OCI-M2 (cell line): ENCODE data around the gene DCXR.

Experiments
- DNase-seq: peaks from one replicate; lab custom pipeline; 2025; ENCODE audit not compliant: unreplicated experiment; lab: John Stamatoyannopoulos, UW

DCXR gene

DNA sequence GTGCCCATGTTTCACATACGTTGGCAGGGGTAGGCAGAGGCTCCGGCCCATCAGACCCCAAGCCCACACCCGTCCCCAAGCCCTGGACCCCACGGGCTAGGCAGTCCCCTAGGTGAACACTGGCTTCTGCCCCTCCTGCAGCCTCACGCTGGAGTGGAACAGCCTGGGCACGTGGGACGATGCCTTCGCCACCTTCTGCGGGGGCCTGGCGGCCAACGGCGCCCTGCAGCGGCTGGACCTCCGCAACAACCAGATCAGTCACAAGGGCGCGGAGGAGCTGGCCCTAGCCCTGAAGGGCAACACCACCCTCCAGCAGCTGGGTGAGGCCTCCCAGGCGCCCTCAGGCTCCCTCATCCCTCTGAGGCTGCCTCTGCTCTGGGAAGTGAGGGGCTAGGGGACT lies 12.6 kb downstream of the DCXR start:
- DNase-seq, result no peak

DNA sequence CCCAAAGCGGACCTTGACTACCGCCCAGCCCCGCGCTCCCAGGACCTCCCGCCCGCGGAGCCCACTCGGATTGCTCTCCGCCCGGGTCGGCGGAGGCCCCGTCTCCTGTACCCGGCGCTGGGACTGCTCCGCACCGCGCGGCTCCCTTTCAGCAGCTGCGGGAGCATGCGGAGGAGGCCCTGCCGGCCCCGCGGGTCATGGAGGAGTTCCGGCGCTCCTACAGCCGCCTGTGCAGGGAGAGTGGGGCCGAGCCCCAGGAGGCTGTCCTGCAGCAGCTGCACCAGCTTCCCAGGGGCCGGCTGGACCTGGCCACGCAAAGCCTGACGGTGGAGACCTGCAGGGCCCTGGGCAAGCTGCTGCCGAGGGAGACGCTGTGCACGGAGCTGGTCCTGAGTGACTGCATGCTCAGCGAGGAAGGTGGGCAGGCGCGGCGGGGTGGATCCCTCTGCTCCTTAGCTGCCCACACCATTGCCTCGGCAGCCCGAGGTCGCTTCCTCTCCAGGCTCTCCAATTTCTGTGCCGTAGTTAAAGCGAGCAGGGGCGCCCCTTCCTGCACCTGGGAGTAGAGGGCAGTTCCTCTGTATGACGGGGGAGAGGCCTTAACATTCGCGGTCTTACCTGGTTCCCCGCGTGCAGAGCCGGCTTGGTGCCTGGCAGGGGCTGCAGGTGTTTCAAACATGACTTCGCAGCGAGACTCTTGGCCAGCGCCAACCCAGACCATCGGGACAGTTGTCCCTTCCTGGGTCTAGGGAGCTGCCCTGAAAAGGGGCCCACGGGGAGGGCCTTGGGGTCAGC lies 13.9 kb downstream of the DCXR start:
- no peak for DNase-seq

DNA sequence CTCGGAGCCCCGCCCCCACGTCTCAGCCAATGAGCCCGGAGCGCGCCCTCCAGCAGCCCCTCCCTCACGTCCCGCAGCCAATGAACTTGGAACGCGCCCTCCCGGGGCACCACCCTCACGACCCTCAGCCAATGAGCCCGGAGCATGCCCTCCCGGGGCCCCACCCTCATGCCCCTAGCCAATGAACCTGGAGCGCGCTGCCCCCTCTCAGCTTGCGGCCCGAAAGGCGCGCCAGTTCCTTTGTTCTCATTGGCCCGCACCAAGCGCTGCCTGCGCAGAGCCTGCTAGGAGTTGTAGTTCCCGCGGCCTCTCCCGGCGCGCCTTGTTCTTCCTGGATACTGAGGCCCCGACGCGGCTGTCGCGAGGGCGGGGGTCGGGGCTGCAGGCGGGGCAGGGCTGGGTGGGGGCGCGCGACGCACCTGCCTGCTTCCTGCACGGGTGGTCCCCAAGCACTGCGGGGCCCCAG lies 14.5 kb downstream of the DCXR start, which contains the start of gene LRRC45:
LRRC45 (plus strand) TSS at position 325 of the 466 bp plus-strand sequence. CDS start 339 bp downstream, outside the sequence.
- DNase-seq, result peak; percentile 76

DNA sequence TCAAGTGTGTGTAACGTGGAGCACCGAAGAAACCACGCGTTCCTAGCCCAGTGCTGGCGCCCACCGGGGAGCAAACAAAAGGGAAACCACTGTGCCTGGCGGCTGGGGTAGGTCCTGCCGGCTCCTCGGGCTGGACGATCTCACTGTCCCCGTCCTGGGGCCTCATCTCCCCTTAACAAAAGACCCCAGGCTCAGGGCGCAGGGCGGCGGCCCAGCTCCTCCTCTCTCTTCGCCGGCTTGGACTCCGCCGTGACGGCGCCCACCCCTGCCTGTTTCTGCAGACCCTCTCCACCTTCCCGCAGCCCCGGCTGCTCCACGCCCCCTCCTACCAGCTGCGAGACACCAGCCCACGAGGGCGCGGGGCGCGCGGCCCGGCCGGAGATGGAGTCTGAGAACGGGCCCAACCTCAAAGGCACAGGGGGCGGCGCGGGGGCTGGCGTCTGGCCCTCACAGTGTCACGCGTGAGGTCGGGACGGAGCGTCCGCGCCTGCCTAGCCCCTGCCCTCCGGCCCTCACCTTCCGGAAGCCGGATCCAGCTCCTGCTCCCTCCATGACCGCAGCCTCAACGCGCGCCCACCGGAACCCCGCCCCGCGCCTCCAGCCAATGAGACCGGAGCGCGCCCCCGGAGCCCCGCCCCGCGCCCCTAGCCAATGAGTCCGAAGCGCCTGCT lies 15.1 kb downstream of the DCXR start, which contains the start of gene CENPX:
CENPX (minus strand) TSS at position 569 of the 671 bp plus-strand sequence; CDS start at position 552, 17 bp downstream.
- no peak for DNase-seq

DNA sequence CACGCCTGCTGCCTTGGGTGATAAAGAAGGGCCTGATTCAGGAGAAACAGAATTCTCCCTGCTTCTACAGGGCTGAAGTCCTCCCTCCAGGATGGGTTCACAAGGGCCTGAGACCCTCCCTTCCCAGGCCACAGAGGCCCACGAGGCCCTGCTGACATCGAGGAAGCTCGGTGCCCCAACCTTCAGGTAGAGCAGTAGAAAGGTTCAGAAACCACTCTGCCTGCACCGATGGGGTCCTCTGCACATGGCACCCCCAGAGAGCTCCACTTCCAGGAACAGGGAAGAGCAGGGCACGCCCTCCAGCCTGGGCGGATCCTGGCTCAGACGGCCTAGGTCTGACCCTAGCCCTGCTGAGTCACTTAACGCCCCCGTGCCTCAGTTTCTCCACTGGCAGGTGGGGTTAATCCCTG lies 15.6 kb downstream of the DCXR start:
- no peak for DNase-seq

DNA sequence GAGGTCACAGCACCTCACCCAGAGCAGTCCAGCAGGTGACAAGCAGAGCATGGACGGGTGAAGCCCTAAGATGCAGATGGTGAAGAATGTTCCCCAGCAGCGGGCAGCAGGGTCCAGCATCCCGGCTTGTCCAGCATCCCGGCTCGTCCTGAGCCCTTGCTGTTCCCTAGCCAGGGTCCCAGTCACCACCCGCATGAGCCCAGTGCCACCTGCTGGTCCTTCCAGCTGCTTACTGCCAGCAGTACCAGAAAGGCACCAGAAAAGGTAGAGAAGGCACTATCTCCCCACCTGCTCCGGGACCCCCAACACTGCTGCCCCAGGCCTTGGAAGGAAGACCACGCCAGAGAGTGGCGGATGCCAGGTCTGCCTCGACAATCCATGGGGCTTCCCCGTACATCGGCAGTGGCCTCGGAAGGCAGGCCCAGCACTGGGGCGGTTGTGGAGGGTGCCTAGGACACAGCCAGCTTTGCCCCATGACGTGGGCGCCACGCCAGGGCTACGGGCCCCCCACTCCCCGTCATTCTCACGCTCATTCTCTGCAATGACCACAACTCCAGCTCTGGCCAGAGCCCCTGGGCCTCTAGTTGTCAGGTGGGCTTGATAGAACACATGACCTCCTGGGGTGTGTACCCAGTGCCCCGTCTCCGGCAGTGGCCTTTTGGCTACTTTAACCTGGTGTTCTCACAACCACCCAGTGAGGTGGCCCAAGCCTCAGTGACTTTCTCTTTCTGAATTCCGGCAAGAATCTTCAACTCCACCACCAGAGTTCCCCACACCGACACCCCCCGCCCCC lies 16.2 kb downstream of the DCXR start:
- no peak for DNase-seq

DNA sequence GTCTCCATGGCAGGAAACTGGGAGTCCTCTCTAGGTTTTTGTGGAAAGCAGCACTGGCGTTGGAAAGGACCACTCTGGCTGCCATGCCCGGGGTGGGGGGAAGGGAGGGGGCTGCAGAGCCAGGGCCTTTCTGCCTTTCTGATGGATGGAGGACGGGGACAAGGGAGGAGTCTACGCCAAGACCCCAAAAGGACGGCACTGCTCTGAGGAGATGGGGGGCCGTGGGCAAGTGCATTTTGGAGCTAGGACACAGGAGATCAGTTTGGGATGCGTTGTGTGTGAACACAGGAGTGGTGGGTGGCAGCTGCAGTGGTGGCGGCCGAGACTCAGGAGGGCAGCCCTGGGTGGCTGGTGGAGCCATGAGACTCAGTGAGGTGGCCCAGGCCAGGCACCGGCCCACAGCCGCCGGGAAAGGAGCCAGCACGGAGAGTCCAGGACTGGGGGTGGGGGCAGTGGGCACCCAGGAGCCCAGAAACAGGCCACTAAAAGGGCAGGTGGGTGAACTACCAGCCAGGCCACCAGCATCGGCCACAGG lies 16.9 kb downstream of the DCXR start:
- no peak for DNase-seq

DNA sequence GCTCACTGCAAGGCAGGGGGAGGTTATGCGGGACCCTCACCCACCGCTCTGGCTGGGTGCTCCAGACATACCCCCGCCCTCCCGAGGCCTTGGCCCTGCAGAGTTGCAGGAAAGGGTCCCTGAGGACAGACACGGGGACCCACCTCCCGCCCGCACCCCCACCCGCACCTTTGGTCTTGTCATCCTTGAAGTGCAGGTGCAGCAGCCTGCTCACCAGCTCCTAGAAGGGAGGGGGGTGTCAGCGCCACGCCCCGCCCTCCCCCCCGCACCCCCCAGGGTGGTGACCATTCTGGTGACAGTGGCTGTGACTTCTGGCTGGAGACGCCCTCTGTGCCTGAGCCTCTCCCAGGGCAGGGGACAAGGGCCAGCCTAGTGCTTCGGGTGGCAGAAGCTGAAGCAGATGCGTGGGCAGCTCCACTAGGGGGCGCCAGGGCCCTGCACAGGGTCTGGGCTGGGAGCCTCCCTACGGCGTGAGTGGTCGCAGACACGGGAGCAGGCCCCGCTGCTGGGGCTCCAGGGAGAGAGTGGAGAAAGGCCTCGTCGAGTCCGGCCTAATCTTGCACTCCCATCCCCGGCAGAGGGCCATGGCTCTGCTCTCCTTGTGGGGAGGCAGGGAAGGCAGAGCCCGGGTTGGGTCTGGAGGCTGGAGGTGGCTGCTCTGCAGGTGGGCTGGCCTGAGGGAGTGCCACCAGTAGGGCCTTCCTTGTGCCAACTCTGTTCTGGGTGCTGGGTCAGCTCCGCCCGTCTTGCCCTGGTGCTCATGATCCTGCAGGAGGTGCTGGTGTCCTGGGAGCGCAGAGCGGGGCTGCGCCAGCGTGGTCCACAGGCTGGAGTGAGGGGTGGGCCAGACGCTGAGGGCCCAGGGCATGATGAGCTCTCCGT lies 17.6 kb downstream of the DCXR start:
- no peak for DNase-seq

DNA sequence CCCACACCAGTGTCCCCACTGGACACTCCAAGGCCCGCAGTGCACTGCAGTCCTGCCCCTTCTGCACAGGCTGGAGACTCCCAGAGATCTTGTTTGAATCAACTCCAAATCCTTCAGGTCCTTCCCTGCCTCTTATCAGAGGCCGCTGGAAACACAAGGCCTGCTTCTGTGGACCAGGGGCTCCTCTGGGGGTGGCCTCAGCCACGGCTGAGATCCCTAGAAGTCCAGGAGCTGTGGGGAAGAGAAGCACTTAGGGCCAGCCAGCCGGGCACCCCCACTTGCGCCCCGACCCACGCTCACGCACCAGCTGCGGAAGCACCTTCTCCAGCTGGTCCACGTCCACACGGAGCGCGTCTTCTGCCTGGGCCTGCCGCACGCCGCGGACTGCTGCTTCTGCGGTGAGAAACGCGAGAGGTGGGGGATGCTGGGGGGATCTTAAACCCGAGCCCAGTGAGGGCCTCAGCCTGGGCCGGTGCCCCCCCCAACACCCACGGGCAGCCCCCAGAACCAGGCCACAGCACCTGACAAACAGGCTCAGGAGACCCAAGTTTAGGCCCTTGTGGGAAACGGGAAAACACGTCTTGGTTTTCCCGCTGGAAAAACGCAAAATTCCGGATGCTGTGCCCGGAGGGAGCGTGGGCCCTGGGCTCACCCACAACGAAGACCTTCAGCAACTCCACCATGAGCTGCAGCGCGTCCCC lies 18.4 kb downstream of the DCXR start:
- DNase-seq, result no peak

DNA sequence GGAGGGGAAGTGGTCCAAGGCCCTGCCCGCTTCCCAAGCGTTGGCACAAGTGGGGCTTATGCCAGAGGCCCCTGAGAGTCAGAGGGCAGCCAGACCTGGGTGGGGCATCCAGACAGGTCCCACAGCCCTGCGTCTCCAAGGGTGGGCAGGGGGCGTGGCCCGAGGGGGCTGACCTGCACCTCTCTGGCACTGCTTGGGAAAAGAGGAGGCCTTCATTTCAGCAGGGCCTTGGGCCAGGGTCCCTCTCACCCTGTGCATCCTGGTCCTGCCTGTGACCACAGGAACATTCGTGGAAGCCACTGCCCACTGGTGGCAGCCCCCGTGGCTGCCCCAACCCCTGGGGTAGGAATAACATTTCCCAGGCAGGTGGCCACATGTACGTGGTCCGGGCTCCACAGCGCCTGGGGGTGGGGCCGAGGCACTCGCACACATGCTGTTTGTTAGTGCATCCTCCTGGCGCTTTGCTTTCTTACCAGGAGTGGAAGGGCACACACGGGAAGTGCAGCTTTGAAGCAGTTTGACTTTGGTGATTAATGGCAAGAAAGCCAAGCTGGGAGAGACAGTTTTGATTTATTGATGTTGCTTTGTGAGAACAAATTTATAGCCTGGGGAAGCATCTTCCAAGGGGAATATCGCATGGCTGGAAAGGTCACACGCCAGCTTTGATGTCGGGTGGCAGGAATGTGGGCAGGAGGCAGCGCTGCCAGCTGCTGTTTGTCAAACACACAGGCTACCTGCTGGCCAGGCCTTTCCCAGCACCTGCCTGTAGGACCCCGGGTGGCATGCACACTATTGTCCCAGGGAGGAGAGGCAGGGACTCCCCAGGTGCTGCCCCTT lies 19.1 kb downstream of the DCXR start:
- DNase-seq, result no peak

DNA sequence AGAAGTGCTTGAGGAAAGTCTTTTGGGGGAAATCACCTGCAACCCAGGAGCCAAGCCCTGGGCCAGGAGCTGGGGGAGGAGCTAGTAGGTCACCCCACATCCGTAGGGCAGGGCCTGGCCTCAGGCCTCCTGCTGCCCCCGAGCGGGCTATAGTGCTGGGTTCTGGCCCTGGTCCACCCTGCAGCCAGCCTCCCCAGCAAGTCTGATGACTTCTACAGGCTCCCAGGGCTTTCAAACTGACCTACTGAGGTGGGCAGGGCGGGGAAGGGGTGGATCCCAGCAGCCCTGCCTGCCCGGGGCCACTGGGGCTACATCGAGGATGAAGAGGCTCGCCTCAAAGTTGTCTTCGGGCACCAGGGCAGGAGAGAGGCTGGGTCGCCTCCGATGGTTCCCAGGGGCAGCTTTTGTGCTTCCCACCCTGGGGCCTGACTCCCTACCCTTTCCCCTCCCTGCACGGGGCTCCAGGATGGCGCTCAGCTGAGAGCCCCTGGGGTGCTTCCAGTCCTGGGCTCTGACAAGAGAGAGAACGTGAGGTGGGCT lies 19.8 kb downstream of the DCXR start:
- no peak for DNase-seq

DNA sequence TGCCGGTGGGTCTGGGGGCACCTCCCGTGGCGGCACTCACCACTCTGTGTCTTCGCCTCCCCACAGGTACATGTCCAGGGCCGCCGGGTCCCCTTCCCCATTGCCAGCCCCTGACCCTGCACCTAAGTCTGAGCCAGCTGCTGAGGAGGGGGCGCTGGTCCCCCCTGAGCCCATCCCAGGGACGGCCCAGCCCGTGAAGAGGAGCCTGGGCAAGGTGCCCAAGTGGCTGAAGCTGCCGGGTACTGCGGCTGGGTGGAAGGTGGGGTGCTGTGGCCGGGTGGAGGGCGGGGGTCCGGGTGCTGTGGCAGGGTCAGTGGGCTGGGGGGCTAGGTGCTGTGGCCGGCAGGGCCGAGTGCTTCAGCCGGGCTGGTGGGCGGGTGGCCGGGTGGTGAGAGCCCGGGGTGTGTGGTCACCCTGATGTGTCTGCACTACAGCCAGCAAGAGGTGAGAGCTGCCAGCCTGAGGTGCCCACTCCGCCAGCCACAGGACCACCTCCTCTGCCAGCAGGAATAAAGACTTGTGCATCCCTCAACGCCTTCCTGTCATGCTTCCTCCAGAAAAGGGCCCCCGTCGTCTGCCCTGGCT lies 20.5 kb downstream of the DCXR start:
- no peak for DNase-seq

DNA sequence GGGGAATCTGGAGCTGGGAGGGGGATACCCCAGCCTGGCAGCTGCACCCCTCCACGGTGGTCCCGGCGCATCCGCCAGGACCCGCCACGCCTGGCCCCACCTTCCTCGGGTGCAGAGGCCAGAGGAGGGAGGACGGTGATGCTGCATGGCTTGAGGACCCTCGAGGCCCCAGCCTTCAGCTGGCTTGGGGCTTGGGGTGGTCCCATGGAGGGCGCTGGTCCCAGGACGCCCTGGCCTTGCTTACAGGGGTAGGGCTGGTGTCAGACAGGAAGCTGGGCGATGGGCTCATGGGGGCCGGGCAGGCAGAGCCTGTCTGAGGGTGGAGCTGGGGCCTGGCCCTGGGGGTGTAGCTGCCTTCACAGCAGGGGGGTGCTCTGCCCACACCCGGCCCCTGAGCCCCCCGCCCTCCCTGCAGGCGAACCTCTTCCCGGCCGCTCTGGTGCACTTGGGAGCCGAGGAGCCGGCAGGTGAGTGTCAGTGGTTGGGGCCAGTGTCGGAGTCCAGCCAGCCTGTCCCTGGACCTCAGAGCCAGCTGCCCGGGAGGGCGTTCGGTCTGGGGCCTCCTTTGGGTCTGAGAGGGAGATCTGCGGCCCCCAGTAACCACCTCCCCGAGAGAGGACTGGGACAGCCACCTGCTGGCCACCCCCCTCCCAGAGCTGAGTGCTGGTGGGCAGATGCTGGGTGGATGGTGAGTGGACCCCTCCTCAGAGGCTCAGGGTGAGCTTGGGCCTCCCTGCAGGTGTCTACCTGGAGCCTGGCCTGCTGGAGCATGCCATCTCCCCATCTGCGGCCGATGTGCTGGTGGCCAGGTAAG lies 21.2 kb downstream of the DCXR start:
- no peak for DNase-seq

DNA sequence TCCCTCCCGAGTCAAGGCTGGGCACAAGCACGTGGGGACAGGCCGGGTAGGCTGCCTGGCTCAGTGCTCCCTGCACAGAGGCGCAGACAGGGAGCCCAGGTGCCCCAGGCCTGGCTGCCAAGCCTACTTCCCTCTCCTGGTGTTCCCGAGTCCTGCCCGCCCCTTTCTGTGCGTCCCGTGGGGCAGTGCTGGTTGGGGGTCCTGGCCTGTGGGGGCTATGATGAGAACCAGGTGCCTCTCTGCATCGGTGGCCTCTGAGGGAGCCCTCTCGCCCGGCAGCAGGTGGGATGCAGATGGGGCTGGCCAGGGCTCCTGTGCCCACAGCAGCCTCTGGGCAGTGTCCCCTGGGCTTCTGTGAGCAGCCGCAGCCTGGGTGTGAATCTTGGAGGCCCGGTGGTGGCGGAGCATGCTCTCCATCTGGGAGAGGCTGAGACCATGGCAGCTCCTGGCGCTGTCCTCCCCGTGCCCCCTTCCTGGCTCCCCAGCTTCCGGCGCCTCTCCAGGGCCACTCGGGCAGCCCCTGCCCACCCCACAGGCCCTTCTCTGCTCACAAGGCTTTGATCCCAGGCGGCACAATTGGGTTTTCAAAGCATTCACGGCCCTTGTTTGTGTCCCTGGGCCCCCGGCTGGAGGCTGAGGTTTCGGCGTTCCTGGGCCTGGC lies 22.1 kb downstream of the DCXR start:
- no peak for DNase-seq

DNA sequence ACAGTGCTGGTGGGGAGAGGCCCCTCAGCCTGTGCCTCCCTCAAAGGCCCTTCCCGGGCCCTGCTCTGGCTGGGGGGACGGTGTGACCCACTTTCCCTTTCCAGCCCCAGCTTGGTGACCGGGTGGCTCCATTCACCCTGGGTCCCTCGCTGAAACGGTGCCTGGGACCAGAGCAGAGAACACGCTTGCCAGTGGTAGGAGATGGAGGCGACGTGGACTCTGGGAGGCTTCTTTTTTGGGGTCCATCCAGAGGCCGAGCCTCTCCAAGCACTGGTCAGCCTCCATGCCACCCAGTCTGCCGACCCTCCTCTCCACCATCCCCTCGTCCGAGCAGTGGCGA lies 22.6 kb downstream of the DCXR start:
- no peak for DNase-seq

DNA sequence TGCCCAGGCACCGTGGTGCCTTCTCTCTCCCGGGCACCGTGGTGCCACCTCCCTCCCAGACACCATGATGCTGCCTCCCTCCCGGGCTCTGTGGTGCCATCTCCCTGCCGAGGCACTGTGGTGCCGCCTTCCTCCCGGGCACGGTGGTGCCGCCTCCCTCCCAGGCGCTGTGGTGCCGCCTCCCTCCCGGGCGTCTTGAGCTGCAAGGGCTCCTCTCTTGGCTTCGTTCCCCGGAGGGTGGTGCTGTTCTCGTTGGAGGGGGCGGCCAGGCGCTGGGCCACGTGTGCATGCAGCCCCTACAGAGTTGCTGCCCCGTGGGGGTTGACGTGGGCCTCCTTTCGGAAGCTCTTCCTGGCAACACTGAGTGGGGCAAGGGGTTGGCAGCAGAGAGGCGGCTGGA lies 23.1 kb downstream of the DCXR start:
- no peak for DNase-seq

DNA sequence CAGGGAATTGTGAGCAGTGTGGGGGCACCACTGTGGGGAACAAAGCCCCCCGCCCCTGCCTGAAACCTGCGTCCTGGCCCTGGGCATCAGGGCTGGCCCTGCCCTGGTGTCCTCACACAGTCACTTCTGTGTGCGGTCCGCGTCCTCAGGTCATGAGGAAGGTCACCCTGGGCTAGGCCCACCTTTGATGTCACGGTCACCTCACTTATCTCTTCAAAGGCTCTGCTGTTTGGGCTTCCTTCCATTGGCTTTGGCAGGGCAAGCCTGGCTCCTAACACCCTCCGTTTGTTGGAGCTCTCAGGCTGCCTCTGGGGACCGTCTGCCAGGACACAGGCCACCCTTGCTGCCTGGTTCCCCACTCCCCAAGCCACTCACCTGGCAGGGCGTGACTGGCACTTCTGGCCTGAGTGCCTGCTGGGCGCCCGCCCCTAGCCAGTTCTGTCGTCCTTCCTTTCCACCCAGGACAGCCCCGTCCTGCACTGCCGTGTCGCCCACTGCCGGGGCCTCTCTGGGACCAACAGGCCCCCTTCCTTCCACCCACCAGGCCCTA lies 23.6 kb downstream of the DCXR start:
- DNase-seq, result no peak
